Liver (tissue), 9 donors: ENCODE results near the gene HTR2A. TPM values are rescaled to one million over a fixed set of nuclear protein-coding genes. Genes with fewer than 3 reads are reported as not detected.

Experiments used
- DNase-seq: peaks from one replicate; pipeline ENCODE4 v3.0.0-alpha.2; 2017; ENCODE audit warnings: low spot score
- H3K27ac ChIP-seq, 2 donors: one replicate each; pipeline ENCODE4 v1.7.0; 2013; ENCODE audit warnings: inconsistent platforms in 2 of 2, low read length in 2 of 2, control low read depth in 1 of 2, low read depth in 1 of 2, mild to moderate bottlenecking in 1 of 2
- H3K27me3 ChIP-seq, 4 donors: one replicate each; pipeline versions ENCODE4 v1.6.1 to v1.7.0; 2013; ENCODE audit warnings: low read length in 3 of 4, inconsistent platforms in 1 of 4, mild to moderate bottlenecking in 1 of 4, moderate library complexity in 1 of 4; ENCODE audit not compliant: control insufficient read depth in 4 of 4, insufficient read depth in 4 of 4
- H3K36me3 ChIP-seq, 4 donors: one replicate each; pipeline versions ENCODE4 v1.6.1 to v1.7.0; 2013; ENCODE audit warnings: low read length in 3 of 4, mild to moderate bottlenecking in 3 of 4, low read depth in 1 of 4, moderate library complexity in 1 of 4; ENCODE audit not compliant: control insufficient read depth in 4 of 4, insufficient read depth in 3 of 4
- H3K4me1 ChIP-seq, 4 donors: one replicate each; pipeline versions ENCODE4 v1.6.1 to v1.7.0; 2013; ENCODE audit warnings: low read length in 3 of 4, mild to moderate bottlenecking in 3 of 4, moderate library complexity in 1 of 4; ENCODE audit not compliant: control insufficient read depth in 4 of 4, insufficient read depth in 4 of 4
- H3K4me3 ChIP-seq, 3 donors: one replicate each; pipeline versions ENCODE4 v1.6.1 to v1.7.0; 2013; ENCODE audit warnings: low read length in 3 of 3, control low read depth in 1 of 3, low read depth in 1 of 3, mild to moderate bottlenecking in 1 of 3
- H3K9ac ChIP-seq, 2 donors: one replicate each; pipeline ENCODE4 v1.7.0; 2013; ENCODE audit warnings: low read length in 2 of 2, mild to moderate bottlenecking in 2 of 2, moderate library complexity in 2 of 2, control low read depth in 1 of 2, low read depth in 1 of 2
- H3K9me3 ChIP-seq, 4 donors: one replicate each; pipeline versions ENCODE4 v1.6.1 to v1.7.0; 2013; ENCODE audit warnings: low read length in 3 of 4; ENCODE audit not compliant: control insufficient read depth in 4 of 4
- EGR1 ChIP-seq, 2 donors: IDR thresholded peaks; 2 replicates each; pipeline ENCODE4 v1.6.1; 2016 to 2018; ENCODE audit warnings: antibody characterized with exemption in 2 of 2, low read depth in 2 of 2
- FOXA1 ChIP-seq: IDR thresholded peaks from 2 replicates; pipeline ENCODE4 v1.6.1; 2016; ENCODE audit warnings: antibody characterized with exemption
- FOXA2 ChIP-seq: IDR thresholded peaks from 2 replicates; pipeline ENCODE4 v1.6.1; 2016; ENCODE audit warnings: antibody characterized with exemption
- GABPA ChIP-seq, 2 donors: IDR thresholded peaks in 1 of 2; conservative IDR thresholded peaks in 1 of 2; 2 replicates each; pipeline ENCODE4 v1.6.1; 2016; ENCODE audit warnings: antibody characterized with exemption in 2 of 2, mild to moderate bottlenecking in 1 of 2, moderate library complexity in 1 of 2
- JUND ChIP-seq, 2 donors: IDR thresholded peaks; 2 replicates each; pipeline ENCODE4 v1.6.1; 2016; ENCODE audit warnings: antibody characterized with exemption in 2 of 2
- NR2F2 ChIP-seq: IDR thresholded peaks from 2 replicates; pipeline ENCODE4 v1.6.1; 2016; ENCODE audit warnings: antibody characterized with exemption
- RAD21 ChIP-seq, 2 donors: IDR thresholded peaks; 2 replicates each; pipeline ENCODE4 v1.6.1; 2016; ENCODE audit warnings: antibody characterized with exemption in 2 of 2, mild to moderate bottlenecking in 2 of 2
- SP1 ChIP-seq: IDR thresholded peaks from 2 replicates; pipeline ENCODE4 v1.6.1; 2018; ENCODE audit warnings: antibody characterized with exemption, mild to moderate bottlenecking
- TAF1 ChIP-seq: conservative IDR thresholded peaks from 2 replicates; pipeline ENCODE4 v1.6.1; 2016; ENCODE audit warnings: antibody characterized with exemption, mild to moderate bottlenecking
- YY1 ChIP-seq: IDR thresholded peaks from 2 replicates; pipeline ENCODE4 v1.6.1; 2016; ENCODE audit warnings: antibody characterized with exemption, mild to moderate bottlenecking
- WGBS: extraction: QIAGEN DNeasy Blood & Tissue Kit; methylation state at CpG from one replicate; pipeline ENCODE4 v1.1.7; 2013; 5-methylcytosine and 5-hydroxymethylcytosine counted together
- polyA plus RNA-seq, 2 donors: library from polyadenylated mRNA; stranded (reverse) in 1 of 2; unstranded in 1 of 2; fragments of 200-250 nt in 1 of 2; fragments of >200 nt in 1 of 2; fragmentation: Nextera tagmentation in 1 of 2; extraction: Ambion mirVana in 1 of 2; gene quantifications; one replicate each; pipeline versions ENCODE4 v1.2.1 to v1.2.3, GENCODE V29; 2013 to 2015
- total RNA-seq, 2 donors: library from RNA; depleted of rRNA; stranded (reverse); fragments of >200 nt; gene quantifications; one replicate each; pipeline ENCODE4 v1.2.3, GENCODE V29; 2014
- TF ChIP-seq, protein P1 (sequence below): IDR thresholded peaks from 2 replicates; pipeline ENCODE4 v1.6.1; 2016; ENCODE audit warnings: antibody characterized with exemption, mild to moderate bottlenecking
- TF ChIP-seq, protein P2 (sequence below): fragments of 150-350 bp; IDR thresholded peaks from 2 replicates; pipeline ENCODE4 v1.5.1; 2017; ENCODE audit warnings: improper control_type of control experiment, low read depth, low read length; ENCODE audit not compliant: missing input control
- TF ChIP-seq, protein P3 (sequence below): IDR thresholded peaks from 2 replicates; pipeline ENCODE4 v1.6.1; 2016; ENCODE audit warnings: antibody characterized with exemption
- TF ChIP-seq, protein P4 (sequence below): IDR thresholded peaks from 2 replicates; pipeline ENCODE4 v1.6.1; 2016; ENCODE audit warnings: antibody characterized with exemption
- donor health status: healthy.
- donor health status: healthy.
- donor health status: healthy.
- donor health status: healthy.
- donor health status: healthy.

HTR2A gene
- total and polyA plus RNA-seq, 4 donors = under 0.01 to 0.19 (median 0.19) TPM; not detected in 1

DNA sequence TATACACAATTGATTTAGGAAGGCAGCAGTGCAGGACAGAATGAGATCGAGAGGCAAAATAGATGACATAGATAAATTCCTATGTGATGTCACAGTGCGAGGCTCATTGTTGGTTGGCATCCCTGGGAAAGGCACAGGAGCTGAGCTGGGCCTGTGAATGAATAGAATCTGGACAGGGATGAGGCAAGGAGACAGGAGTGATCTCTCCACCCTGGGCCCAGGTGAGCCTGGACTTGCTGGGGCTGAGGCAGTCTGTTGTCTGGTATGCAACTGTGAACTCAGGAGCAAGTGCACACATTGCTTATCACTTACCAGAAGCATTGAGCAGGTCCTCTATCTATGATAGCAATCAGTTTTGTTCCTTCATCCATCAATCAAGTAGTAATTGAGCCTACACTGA lies 51.7 kb downstream of the HTR2A start (continued):
- TF ChIP-seq, protein P1, sequence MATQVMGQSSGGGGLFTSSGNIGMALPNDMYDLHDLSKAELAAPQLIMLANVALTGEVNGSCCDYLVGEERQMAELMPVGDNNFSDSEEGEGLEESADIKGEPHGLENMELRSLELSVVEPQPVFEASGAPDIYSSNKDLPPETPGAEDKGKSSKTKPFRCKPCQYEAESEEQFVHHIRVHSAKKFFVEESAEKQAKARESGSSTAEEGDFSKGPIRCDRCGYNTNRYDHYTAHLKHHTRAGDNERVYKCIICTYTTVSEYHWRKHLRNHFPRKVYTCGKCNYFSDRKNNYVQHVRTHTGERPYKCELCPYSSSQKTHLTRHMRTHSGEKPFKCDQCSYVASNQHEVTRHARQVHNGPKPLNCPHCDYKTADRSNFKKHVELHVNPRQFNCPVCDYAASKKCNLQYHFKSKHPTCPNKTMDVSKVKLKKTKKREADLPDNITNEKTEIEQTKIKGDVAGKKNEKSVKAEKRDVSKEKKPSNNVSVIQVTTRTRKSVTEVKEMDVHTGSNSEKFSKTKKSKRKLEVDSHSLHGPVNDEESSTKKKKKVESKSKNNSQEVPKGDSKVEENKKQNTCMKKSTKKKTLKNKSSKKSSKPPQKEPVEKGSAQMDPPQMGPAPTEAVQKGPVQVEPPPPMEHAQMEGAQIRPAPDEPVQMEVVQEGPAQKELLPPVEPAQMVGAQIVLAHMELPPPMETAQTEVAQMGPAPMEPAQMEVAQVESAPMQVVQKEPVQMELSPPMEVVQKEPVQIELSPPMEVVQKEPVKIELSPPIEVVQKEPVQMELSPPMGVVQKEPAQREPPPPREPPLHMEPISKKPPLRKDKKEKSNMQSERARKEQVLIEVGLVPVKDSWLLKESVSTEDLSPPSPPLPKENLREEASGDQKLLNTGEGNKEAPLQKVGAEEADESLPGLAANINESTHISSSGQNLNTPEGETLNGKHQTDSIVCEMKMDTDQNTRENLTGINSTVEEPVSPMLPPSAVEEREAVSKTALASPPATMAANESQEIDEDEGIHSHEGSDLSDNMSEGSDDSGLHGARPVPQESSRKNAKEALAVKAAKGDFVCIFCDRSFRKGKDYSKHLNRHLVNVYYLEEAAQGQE = no peak
- TF ChIP-seq TAF1 = no peak

DNA sequence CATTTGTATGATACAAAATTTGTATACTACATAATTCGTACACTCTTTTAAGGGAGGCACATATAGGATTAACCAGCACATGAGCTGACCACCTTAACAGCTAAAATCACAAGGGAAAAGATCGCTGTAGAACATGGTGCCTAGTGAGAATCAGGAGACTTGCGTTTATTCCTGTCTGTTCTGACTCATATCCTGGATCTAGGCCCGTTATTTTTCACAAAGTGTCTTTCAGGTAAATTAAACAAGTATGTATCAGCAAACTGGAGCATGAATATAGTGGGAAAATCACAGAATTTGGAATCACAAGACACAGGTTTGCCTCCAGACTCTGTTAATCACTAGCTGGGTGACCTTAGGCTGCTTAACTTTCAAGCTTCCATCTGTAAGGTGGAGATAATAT lies 52.4 kb downstream of the HTR2A start:
- H3K27me3 ChIP-seq = no peaks in the 10 kb centered on the region
- no peak for DNase-seq
- no peaks in the 10 kb centered on the region for H3K9me3 ChIP-seq
- no peak overlapping the region for H3K27ac ChIP-seq
- 83% methylated on average over 4 of the region's 4 CpGs for WGBS
- H3K4me3 ChIP-seq = no peak overlapping the region
- H3K9ac ChIP-seq = no peak overlapping the region
- H3K4me1 ChIP-seq = no peaks in the 10 kb centered on the region
- H3K36me3 ChIP-seq = peaks cover 0 to 2% (median 0%) of the 10 kb centered on the region in 4 donors
- TF ChIP-seq, protein P2, sequence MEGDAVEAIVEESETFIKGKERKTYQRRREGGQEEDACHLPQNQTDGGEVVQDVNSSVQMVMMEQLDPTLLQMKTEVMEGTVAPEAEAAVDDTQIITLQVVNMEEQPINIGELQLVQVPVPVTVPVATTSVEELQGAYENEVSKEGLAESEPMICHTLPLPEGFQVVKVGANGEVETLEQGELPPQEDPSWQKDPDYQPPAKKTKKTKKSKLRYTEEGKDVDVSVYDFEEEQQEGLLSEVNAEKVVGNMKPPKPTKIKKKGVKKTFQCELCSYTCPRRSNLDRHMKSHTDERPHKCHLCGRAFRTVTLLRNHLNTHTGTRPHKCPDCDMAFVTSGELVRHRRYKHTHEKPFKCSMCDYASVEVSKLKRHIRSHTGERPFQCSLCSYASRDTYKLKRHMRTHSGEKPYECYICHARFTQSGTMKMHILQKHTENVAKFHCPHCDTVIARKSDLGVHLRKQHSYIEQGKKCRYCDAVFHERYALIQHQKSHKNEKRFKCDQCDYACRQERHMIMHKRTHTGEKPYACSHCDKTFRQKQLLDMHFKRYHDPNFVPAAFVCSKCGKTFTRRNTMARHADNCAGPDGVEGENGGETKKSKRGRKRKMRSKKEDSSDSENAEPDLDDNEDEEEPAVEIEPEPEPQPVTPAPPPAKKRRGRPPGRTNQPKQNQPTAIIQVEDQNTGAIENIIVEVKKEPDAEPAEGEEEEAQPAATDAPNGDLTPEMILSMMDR = no peak
- TF ChIP-seq SP1 = no peak
- TF ChIP-seq FOXA1 = no peak
- TF ChIP-seq, protein P3, sequence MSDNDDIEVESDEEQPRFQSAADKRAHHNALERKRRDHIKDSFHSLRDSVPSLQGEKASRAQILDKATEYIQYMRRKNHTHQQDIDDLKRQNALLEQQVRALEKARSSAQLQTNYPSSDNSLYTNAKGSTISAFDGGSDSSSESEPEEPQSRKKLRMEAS = no peak
- TF ChIP-seq JUND (IDR thresholded peaks at IDR 0.05) = no peak
- no peak for TF ChIP-seq YY1
- TF ChIP-seq, protein P4, sequence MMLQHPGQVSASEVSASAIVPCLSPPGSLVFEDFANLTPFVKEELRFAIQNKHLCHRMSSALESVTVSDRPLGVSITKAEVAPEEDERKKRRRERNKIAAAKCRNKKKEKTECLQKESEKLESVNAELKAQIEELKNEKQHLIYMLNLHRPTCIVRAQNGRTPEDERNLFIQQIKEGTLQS = no peak
- TF ChIP-seq, protein P1 = no peak

DNA sequence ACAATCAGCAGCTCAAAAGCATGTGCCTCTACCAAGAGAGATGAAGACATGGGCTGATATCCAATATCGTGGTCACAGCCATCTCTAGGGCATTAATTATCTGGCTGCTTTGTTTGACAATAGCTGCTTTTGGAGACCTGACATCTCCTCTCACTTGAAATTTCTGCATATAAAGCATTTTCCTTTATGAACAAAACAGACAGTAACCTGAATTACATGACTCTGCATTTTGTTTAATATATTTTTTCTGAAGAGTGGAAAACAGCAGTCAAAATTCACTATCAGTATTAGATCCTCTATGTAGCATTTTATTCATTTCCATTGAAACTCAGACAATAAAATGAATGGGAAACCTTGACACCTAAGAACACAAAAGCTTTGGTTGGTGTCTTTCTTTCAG lies 57.5 kb downstream of the HTR2A start:
- no peak overlapping the region for H3K9ac ChIP-seq
- no peaks in the 10 kb centered on the region for H3K36me3 ChIP-seq
- no peaks in the 10 kb centered on the region for H3K27me3 ChIP-seq
- 70% methylated on average over 1 of the region's 1 CpG for WGBS
- DNase-seq = no peak
- no peaks in the 10 kb centered on the region for H3K9me3 ChIP-seq
- no peak overlapping the region for H3K27ac ChIP-seq
- H3K4me1 ChIP-seq = no peaks in the 10 kb centered on the region
- H3K4me3 ChIP-seq = no peak overlapping the region
- TF ChIP-seq TAF1 = no peak
- no peak for TF ChIP-seq RAD21 (IDR thresholded peaks at IDR 0.05)
- TF ChIP-seq YY1 = no peak
- TF ChIP-seq FOXA2 = no peak
- TF ChIP-seq, protein P2 = no peak
- TF ChIP-seq, protein P1 = no peak
- TF ChIP-seq SP1 = no peak
- no peak for TF ChIP-seq GABPA (IDR thresholded peaks at IDR 0.05 in 1 of 2, conservative IDR thresholded peaks at IDR 0.05 in 1 of 2)
- no peak for TF ChIP-seq EGR1 (IDR thresholded peaks at IDR 0.05; ENCODE audit: low read depth in 2 of 2)
- no peak for TF ChIP-seq JUND (IDR thresholded peaks at IDR 0.05)
- no peak for TF ChIP-seq NR2F2
